SK-MEL-5 (cell line): Measurements from ENCODE around the gene SNX33. TPM values are rescaled to one million over a fixed set of nuclear protein-coding genes. Genes with fewer than 3 reads are reported as not detected.
"Not testable (repeated sequence)": the region's sequence is repeated elsewhere in the genome, so short reads cannot be mapped to it uniquely, and the experiment has no call there.

Experiments
- DNase-seq: peaks from one replicate; pipeline ENCODE4 v3.0.0-alpha.2; 2016; ENCODE audit warnings: low read depth, low spot score
- in situ Hi-C: cut with HindIII; loops from 2 replicates; pipeline ENCODE4 v1.10.0; 2016; ENCODE audit warnings: low sequenced_read_pairs, high pct_unique_total_duplicates, low pct_unique_long_range_greater_than_20kb
- total RNA-seq: library from RNA; depleted of rRNA; stranded (reverse); fragments of >200 nt; shearing (Covaris generic); gene quantifications from 2 replicates; pipeline ENCODE4 v1.2.3, GENCODE V29; 2014

SNX33 gene
- total RNA-seq, 1 experiment from 2014 or later = 10.5 TPM

- DNase-seq, in situ Hi-C loops: not testable (repeated sequence)
Observed at GRCh38 chr15:75692311-75692710, 44.6 kb downstream of the SNX33 start.

GRCh38 chr15:75693028-75693427, 45.3 kb downstream of the SNX33 start:
- in situ Hi-C loops = not testable (repeated sequence)

GRCh38 chr15:75693501-75694240, 46.0 kb downstream of the SNX33 start:
- DNase-seq = no peak
- in situ Hi-C loops = no loop called here

More at GRCh38 chr15:75693028-75693427, 45.3 kb downstream of the SNX33 start:
- not testable (repeated sequence) for DNase-seq

GRCh38 chr15:75694241-75695182, 46.8 kb downstream of the SNX33 start:
- in situ Hi-C loops = no loop called here
- no peak for DNase-seq

- DNase-seq = peak; percentile 86
- in situ Hi-C loops = no loop called here
Observed at GRCh38 chr15:75695220-75695619, 47.5 kb downstream of the SNX33 start.

GRCh38 chr15:75695634-75696310, 48.1 kb downstream of the SNX33 start:
- in situ Hi-C loops = no loop called here
- no peak for DNase-seq

GRCh38 chr15:75696311-75696720, 48.6 kb downstream of the SNX33 start:
- peak; percentile 92 for DNase-seq
- in situ Hi-C loops = no loop called here

GRCh38 chr15:75696854-75697259, 49.1 kb downstream of the SNX33 start:
- in situ Hi-C loops = no loop called here
- DNase-seq = peak; percentile 36

GRCh38 chr15:75697523-75697922, 49.8 kb downstream of the SNX33 start:
- in situ Hi-C loops = no loop called here
- no peak for DNase-seq

GRCh38 chr15:75697974-75698747, 50.4 kb downstream of the SNX33 start:
- in situ Hi-C loops, DNase-seq: not testable (repeated sequence)

GRCh38 chr15:75699517-75699916, 51.8 kb downstream of the SNX33 start:
- DNase-seq = peak; percentile 73
- in situ Hi-C loops = not testable (repeated sequence)

- in situ Hi-C loops, DNase-seq: not testable (repeated sequence)
Observed at GRCh38 chr15:75699961-75700874, 52.5 kb downstream of the SNX33 start.

GRCh38 chr15:75701071-75702003, 53.6 kb downstream of the SNX33 start:
- in situ Hi-C loops, DNase-seq: not testable (repeated sequence)

GRCh38 chr15:75702436-75702835, 54.7 kb downstream of the SNX33 start:
- no peak for DNase-seq
- in situ Hi-C loops = no loop called here
